ENCODE measurements around the gene TOM1L2.
"Not testable (repeated sequence)": the region's sequence is repeated elsewhere in the genome, so short reads cannot be mapped to it uniquely, and the experiment has no call there.

TOM1L2 gene

DNA sequence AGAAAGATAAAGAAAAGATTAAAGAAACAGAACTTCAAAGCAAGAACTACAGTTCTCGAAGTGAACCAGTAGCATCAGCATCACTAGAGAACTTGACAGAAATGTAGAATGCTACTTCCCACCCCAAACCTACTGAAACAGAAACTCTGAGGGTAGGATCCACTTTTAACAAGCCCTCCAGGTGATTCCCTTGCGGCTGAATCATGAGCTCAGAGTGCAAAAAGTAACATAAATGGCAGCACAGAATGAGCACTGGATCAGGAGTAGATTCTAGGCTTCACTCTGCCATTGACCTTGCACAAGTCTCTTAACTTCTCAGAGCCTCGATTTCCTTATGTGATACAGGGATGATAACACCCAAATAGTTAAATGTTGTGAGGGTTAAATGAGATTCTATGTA, 5.8 kb downstream of the TOM1L2 start:
- DNase-seq: no peak

DNA sequence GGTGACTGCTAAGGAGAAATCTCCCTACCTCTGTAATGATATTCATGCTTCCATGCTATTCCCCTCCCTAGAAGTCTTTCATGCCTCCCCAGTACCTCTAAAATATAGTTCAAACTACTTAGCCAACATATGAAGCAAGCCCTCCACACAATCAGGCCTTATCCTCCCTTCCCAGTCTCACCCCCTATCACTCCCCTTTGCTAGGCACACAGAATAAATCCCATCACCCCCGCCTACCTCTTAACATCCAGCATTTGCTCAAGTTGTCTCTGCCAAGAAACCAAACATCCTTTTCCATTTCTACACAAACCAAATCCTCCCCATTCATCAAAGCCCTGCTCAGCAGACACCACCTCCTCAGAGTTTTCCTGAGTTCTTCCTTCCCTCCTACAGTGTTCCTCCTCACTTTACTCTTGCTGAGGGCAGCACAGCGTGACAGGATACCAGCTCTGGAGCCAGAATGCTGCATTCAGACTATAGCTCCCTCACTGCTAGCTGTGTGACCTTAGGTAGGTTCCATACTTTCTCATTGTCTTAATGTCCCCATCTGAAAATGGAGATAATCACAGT, 7.0 kb downstream of the TOM1L2 start:
- DNase-seq: no peak

DNA sequence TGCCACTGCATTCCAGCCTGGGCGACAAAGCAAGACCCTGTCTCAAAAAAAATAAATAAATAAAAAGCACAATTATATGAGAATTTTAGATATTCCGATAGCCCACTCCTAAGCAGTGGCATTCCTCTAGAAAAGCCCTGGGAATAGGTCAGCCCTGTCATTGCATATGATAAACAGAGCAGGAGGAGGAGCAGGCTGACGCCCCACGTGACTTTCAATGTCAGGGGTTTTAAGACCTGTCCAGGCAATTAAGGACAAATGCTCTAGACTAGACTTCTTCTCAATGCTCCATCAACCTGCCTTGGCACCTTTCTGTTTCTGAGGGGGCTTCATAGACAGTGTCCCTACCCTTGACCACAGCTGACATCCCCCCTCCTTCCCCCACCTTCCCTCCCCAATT, 7.5 kb downstream of the TOM1L2 start:
- DNase-seq: no peak

DNA sequence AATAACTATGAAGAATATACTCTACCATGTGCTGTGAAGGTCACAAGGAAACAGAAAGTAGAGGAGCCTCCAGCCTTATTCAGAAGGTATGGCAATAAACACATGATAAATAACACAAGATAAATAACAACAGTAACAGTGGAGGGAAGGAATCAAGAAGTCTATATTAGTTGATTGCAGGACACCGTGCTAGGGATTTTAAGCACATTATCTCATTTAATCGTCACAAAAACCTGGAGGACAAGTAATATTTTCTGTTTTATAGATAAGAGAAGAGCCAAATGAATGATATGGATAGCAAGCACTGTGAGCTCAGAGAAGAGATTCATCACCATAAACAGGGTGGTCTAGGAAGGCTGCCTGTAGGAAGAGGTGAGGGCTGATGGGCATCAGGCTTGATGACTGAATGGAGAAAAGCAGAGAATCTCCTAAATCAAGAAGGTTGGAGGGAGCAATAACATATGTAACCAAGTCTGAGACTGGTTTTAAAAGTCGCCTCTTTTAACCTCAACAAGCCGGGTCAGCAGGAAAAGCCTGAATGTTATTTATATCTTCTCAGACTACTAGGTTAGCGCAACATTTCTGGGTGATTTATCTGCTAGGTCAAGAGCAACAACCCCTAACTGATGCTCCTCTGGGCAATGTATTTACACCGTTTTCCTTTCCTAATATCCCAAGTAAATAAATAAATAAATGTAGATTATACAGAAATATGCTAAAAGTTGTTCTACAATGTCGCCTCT, 8.3 kb downstream of the TOM1L2 start:
- no peak for DNase-seq

DNA sequence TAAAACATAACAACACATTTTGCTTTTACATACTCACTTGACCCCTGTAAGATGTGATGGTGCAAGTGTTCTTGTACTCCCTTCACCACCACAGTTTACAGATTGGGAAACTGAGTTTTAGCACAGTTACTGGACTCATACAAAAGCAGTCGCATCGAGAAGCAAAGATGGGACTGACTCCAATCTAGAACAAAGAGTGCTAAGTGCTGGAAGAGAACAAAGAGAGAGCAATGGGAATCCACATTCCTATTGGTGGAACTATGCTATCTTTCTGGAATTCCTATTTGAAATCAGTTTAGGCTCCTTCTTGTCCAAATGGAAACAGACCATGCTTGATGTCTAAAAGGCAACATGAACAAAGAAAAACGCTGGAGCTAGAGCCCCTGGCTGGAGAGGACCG, 9.1 kb downstream of the TOM1L2 start:
- DNase-seq: no peak

DNA sequence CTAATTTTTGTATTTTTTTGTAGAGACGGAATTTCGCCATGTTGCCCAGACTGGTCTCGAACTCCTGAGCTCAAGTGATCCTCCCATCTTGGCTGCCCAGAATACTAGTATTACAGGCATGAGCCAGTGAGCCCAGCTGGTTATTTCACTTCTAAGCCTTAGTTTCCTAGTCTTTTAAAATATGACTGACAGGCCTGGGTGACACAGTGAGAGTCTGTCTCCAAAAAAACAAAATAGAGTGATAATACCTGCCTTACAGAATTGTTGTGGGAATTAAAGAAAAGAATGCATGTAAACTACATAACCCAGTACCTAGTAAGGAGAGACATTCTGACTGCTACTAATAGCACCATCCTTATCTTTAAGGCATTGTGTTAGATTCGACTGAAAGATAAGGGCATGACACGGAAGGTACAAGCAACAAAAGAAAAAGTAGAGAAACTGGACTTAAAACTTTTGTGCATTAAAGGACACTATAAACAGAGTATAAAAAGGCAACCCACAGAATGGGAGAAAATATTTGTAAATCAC, 11.6 kb downstream of the TOM1L2 start:
- DNase-seq: no peak

DNA sequence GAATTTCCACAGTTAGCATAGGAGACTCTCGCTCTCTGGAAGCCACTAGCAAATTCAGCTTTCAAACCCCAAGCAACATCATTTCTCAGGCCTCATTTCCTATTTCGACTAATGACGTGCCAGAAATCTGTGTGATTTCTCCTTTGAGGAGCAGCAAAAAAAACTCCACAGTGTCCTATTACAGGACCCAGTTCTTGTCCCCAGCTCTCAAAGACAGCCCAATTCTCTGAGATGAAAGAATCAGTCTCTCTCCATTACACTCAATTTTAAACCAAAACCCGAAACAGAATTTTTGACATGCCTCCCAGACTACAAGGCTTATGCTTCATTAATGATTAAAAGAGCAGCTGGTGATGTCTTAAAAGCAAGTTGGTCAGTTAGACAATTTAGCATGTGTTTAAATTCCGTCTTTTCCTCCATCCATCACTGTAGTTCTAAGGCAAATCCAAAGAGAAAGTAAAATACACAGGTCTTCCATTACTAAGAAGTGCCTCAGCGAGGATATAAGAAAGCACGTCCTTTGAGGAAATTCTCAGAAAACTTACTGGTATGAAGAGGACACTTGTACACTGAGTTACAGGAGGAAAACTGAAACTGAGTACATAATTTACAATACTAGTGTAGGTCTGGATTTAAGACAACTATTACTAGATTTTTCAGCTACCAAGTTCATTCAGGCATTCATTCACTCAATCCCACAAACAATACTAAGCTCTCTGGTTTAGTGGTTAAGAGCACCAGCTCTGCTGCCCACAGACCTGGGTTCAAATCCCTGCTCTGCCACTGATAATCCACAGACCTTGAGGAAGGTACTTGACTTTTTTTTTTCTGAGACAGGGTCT, 12.5 kb downstream of the TOM1L2 start:
- no peak for DNase-seq

DNA sequence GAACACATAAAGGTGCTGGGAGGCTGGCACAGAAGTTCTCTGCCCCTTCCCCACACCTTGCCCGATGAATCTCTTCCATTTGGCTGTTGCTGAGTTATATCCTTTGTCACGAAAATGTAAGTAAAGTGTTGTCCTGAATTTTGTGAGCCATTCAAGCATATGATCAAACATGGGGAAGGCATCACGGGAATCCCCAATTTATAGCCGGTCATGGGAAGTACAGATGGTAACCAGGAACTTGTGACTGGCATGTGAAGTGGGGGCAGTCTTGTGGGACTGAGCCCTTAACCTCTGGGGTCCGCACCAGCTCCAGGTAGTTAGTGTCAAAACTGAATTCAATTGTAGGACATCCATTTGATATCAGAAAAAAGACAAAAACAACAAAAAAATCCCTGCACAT, 13.2 kb downstream of the TOM1L2 start:
- DNase-seq: no peak

DNA sequence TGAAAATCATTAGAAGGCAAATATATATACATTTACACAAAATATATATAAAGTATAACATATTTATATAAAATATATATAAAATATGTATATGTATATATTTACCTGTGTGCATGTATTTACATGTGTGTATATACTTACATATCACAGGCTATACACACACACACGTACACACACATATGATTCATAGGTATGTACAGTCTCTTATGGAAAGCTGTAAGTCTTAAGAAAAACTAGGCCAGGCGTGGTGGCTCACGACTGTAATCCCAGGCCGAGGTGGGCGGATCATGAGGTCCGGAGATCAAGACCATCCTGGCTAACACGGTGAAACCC, 14.7 kb downstream of the TOM1L2 start:
- DNase-seq: no peak

DNA sequence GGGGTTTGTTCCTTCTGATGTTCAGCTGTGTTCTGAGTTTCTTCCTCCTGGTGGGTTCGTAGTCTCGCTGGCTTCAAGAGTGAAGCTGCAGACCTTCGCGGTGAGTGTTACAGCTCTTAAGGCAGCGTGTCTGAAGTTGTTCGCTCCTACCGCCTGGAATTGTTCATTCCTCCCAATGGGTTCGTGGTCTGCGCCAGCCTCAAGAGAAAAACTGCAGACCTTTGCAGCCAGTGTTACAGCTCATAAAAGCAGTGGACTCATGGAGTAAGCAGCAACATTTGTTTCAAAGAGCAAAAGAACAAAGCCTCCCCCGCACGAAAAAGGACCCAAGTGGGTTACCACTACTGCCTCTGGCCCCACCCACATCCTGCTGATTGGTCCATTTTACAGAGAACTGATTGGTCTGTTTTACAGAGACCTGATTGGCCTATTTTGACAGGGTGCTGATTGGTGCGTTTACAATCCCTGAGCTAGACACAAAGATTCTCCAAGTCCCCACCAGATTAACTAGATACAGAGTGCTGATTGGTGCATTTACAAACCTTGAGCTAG, 16.3 kb downstream of the TOM1L2 start:
- DNase-seq: not testable (repeated sequence)

DNA sequence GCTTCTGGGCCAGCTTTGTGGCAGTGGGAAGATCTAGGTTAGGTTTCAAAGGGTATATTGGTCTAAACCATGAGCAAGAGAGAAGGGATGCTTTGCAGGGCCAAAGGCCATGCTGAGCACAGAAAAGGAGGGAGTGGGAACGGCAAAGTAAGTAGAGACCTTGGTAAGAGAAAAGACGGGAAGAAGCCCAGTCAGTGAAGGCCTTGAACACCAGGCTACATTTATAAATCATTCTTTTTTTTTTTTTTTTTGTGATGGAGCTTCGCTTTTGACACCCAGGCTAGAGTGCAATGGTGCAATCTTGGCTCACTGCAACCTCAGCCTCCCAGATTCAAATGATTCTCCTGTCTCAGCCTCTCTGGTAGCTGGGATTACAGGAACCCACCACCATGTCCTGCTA, 18.1 kb downstream of the TOM1L2 start:
- no peak for DNase-seq

DNA sequence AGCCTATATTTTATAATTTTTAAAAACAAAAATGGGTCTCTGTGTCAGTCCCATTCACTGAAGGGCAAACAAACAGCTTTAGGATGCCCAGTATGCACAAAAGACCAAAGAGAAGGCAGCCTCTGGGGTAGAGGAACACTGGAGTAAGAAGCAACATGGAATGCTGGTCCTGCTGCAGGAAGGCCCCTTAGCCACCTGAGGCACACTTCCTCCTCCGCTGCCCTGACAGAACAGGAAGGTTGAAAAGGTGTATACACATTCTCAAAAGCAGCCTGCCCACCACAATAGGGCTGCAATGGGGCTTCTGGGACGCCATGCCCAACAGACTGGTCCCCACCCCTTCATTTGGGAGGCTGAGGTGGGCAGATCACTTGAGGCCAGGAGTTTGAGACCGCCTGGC, 19.5 kb downstream of the TOM1L2 start:
- DNase-seq: no peak

DNA sequence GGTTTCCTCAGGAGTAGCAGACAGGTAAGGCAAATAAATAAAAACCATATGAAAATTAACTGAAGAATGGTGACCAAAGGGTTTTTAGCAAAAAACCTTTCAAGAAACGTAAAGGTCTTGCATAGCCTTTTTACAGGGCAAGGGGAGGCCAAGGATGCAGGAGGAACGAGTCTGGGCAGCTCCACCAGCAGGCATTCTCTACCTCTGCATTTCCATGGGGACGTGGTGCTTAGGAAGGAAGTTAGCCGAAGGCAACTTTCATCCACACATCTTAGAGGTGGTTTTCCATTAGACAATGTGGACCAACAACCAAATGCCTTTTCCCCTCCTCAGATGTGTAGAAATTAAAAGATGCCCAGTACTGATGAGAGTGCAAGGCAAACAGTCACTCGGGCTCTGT, 20.7 kb downstream of the TOM1L2 start:
- no peak for DNase-seq

DNA sequence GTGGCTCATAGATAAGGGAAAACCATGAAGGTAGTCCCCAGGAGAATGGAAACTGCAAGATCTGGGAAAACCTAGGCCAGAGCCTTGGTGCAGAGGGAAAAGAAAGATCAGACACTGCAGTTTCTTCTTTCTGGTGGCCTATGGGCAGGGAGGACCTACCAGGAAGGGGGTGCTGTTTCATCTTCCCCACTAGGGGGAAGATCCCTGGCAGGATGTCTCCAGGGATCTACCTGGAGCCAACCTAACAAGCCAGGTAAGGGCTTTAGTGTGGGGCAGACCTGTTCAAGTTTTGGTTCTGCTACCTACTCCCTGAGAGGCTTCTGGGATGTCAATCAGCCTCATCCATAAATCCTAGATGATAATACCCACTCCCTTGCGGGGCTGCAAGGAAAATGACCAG, 21.4 kb downstream of the TOM1L2 start:
- DNase-seq: no peak

DNA sequence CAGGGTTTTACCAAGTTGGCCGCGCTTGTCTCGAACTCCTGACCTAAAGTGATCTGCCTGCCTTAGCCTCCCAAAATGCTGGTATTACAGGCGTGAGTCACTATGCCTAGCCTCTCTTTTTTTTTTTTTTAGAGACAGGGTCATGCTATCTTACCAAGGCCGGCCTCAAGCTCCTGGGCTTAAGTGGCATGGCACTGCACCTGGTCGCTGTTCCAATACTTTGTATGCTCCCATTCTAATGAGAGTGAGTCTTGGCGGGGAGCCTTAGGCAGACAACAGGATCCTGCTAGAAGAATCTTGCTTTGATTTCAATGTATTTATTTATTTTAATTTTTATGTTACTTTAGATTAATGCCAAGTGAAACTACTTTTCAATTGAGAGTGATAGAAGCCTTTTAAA, 21.9 kb downstream of the TOM1L2 start:
- no peak for DNase-seq

DNA sequence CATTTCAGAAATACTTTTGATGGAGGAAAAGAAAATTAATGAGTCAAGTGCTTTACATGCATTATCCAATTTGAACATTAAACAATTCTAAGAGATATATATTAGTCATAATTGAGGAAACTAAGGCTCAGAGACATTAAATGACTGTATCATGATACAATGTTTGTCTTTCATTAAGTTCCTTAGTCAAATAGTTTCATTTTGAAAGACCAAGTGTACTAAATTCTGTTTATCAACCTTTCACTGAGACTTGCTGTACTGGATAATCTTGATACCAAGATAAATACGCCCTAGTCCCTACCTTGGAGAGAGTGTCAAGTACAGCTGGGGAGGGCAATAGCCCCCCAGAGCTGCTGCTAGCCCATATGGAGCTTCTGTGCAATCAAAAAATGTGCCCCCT, 24.2 kb downstream of the TOM1L2 start:
- no peak for DNase-seq

DNA sequence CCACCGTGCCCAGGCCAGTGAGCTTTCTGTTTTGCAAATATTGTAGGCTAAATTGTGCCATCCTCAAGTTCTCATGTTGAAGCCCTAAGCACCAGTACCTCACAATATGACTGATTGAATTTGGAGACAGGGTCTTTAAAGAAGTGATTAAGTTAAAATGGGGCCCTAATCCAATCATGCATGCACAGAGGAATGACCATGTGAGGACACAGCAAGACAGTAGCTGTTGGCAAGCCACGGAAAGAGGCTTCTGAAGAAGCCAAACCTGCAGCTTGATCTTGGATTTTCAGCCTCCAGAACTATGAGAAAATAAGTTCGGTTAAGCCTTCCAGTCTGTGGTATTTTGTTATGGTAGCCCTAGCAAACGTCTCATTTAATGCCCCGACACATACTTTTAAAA, 24.9 kb downstream of the TOM1L2 start:
- no peak for DNase-seq

DNA sequence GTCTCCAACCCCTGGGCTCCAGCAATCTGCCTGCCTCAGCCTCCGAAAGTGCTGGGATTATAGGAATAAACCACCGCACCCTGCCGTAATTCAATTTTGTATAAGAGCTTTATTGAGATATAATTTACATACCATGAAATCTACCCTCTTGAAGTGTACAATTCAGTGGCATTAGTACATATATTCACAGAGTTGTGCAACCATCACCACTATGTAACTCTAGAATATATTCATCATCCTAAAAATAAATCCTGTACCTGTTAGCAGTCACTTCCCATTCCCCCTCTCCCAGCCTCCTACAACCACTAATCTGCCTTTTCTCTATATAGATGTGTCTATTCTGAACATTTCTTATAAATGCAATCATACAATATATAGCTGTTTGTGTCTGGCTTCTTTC, 26.1 kb downstream of the TOM1L2 start:
- no peak for DNase-seq

DNA sequence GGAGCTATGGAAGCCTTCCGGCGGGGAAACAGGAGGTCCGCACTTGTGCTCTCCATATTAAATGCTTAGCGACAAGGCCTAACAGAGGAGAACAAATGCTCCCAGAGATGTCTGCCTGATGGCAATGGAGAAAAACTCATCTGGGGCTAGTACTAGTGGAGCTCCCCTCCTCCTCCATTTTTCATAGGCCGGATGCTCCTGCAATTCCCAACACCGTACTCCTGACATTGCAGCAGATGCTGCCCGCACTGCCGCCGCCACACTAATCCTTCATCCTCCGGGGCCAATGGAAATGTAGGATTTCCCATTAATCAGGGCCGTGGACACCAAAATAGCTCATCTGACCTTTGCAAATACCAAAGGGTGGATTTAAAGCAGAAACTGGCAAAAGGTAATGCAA, 27.5 kb downstream of the TOM1L2 start:
- DNase-seq: no peak

DNA sequence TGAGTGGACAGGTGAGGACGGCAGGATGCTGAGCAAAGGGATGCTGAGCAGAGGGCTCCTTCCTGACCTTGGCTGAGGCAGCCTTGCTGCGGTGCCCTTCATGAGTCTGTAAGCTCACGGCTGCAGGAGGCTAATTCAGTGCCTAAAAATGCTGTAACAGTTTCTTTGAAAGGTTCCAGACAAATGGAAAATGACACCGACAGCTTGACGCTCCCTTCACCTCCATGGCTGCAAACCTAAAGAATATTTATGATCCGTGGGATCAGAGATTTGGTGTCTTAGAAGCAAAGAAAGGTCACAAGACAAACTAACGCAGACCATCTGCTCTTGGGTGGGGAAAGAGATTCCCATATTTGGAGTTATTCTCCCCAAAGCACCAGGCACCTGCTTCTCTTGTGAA, 28.0 kb downstream of the TOM1L2 start:
- no peak for DNase-seq

DNA sequence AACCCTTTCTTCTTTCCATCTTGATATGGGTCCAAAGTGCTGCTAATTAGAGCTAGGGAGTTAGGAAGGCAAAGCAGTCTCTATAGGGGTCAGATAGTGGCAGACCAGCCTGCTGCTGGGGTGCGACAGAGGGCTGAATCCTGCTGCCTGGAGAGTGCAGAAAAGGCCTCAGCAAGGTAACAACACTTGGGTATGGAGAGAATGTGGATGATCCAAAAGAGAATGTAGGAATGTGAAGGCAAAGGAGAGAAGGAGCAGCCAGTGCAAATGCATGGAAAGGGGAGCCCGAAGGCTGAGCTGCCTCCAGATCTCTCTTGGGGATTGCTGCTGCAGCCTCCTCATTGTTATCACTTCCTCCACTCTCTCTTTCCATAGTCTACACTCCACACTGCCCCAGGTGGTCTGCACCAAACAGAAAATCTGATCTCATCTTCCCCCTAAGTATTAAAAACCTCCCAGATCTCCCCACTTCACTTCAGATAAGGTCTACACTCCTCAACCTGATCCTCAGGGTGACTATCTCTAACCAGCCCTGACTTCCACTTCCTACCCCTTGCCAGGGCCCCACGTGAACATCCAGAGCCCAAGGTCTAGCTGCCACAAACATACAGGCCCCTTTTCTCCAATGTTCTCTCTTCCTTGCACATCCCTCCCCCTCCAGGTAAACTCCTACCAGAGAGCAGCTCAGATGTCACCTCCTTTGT, 28.8 kb downstream of the TOM1L2 start:
- no peak for DNase-seq

DNA sequence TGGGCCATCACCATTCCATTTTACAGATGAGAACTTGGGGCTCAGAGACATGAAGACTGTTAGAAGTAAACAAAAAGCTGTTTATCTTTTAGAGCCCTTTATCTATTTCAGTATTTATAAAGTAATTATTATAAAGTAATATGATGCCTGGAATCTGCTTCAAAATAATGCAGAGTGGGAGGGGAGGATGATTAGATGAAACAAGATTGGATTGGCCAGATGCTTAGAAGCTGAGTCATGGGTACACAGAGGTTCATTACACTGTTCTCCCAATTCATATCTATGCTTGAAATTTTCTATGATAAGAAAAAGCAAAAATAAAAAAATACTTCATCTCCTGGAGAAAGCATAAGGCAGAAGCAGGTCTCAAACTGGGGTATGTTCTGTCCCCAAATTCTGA, 29.4 kb downstream of the TOM1L2 start:
- no peak for DNase-seq

DNA sequence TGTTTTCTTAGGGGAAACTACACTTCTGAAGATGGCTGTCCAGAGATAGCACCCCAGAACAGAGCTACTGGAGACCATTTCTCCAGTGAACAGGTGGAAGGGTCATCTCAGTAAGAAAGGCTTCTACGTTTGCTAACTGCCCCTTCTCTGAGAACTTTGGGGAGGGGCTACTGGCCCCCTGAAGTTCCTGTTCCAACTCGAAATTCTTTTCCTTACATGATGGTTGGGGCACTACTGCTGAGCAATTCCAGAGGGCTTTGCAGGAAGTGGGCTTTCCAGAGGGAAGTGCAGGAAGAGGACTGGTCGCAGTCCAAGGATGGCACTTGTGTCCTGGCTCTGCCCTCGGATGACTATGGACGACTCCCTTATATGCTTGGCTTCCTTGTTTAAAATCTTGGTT, 31.2 kb downstream of the TOM1L2 start:
- no peak for DNase-seq

All from NCI-H774 (cell line).